GM12875 (cell line): ENCODE results near the gene KCTD13.

Experiments used
- H3K4me3 ChIP-seq: one replicate; pipeline ENCODE4 v1.5.1; 2011; ENCODE audit warnings: low read depth, low read length, control low read depth
- TF ChIP-seq, protein P1 (sequence below): IDR thresholded peaks from 2 replicates; pipeline ENCODE4 v1.5.1; 2011; ENCODE audit warnings: low read depth, mild to moderate bottlenecking, control low read depth, inconsistent platforms, low read length, moderate library complexity, borderline replicate concordance; ENCODE audit not compliant: insufficient read depth

The KCTD13 gene

DNA sequence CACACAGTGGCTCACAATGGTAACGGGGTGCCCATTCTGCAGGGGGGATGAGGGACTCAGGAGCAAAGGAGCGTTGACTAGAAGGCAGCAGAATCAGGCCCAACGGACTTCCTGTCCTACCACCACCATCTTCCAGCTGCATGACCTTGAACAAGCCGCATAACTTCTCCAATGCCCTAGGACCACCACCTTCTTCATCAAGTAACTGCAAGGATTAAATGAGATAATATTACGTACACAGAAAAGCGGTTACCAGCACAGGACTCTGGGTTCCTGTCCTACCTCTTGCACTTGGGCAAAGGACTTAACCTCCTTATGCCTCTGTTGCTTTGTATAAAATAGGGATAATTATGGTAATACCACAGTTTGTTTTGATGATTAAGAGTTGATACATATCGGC lies 21.1 kb downstream of the KCTD13 start:
- TF ChIP-seq, protein P1, sequence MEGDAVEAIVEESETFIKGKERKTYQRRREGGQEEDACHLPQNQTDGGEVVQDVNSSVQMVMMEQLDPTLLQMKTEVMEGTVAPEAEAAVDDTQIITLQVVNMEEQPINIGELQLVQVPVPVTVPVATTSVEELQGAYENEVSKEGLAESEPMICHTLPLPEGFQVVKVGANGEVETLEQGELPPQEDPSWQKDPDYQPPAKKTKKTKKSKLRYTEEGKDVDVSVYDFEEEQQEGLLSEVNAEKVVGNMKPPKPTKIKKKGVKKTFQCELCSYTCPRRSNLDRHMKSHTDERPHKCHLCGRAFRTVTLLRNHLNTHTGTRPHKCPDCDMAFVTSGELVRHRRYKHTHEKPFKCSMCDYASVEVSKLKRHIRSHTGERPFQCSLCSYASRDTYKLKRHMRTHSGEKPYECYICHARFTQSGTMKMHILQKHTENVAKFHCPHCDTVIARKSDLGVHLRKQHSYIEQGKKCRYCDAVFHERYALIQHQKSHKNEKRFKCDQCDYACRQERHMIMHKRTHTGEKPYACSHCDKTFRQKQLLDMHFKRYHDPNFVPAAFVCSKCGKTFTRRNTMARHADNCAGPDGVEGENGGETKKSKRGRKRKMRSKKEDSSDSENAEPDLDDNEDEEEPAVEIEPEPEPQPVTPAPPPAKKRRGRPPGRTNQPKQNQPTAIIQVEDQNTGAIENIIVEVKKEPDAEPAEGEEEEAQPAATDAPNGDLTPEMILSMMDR, result no peak
- no peak overlapping the region for H3K4me3 ChIP-seq

DNA sequence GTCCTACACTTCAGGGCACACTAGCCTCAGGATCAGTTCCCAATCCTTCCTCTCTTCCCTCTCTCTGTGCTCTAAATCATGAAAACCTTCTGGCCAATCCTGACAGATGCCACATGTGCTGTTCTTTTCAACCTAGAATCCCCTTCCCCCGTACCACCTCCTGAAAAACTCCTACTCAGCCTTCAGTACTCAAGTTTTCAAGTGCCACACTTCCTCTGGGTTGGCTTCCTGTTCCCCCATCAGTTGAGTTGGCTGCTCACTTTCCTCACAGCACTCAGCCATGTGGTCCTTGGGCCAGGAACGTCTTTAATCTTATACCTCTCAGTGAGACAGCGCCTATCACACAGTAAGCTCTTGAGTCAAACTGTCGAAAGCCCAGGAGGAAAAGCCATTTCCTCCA lies 22.4 kb downstream of the KCTD13 start:
- TF ChIP-seq, protein P1, result no peak
- no peak overlapping the region for H3K4me3 ChIP-seq

DNA sequence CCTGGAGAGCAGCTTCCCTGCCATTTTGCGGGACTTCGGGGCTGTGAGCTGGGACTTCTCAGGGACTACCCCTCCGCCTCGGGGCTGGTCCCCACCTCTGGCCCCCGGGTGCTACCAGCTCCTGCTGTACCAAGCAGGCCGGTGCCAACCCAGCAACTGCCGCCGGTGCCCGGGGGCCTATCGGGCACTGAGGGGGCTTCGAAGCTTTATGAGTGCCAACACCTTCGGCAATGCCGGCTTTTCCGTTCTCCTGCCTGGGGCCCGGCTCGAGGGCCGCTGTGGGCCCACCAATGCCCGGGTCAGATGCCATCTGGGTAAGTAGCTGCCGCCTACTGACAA lies 24.4 kb downstream of the KCTD13 start:
- no peak overlapping the region for H3K4me3 ChIP-seq
- TF ChIP-seq, protein P1, result no peak

DNA sequence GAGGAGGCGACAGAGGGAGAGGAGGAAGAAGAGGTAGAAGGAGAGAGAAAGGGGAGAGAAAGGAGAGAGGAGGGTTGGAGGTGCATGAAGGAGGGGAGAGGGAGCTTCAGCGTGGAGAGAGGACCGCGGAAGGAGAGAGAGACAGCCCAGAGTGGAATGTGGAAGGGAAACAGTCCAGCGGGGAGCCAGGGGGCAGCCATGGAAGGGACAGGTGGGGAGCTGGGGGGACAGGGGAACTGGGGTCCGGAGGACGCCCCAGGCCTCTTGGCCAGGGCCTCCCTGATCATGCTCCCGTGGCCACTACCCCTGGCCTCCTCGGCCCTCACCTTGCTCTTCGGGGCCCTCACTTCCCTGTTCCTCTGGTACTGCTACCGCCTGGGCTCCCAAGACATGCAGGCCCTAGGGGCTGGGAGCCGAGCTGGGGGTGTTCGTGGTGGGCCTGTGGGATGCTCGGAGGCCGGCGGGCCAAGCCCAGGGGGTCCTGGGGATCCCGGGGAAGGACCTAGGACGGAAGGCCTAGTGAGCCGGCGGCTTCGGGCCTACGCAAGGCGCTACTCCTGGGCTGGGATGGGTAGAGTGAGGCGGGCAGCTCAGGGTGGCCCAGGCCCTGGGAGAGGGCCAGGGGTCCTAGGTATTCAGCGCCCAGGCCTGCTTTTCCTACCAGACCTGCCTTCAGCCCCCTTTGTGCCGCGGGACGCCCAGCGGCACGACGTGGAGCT lies 25.0 kb downstream of the KCTD13 start:
- TF ChIP-seq, protein P1, result no peak
- no peak overlapping the region for H3K4me3 ChIP-seq

DNA sequence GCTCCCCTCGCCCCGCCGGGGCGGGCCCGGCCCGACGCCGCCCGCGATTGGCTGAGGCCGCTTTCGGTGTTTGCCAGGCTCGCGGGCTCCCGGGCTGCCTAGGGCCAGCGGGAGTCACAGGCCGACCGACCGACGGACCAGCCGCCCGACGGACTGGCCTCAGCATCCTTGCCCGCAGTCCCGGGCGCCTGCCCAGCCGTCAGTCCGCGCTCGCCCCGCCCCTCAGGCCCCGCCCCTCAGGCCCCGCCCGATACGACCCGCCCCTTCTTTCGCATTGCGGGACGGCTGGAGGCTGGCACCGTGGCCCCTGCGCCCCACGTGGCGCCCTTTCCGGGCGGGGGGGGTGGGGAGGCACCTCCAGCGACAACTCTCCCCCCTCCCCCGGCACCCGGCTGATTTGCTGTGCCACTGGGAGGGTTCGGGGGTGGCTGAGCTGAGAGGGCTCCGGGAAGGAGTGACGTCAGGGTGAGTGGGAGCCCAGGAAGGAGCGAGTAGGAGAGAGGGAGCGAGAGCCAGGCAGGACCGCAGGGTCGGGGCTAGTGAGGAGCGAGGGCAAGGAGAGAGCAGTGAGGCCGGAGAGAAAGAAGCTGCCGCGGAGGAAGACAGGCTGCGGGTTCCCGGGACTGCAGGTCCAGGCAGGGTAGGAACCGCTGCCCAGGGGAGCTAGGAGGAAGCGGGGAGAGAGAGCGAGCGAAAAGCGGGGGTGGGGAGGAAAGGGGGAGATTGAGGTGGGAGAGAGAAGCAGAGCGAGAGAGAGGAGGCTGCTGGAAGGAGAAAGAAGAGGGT lies 25.7 kb downstream of the KCTD13 start, which contains the start of gene ASPHD1:
Gene ASPHD1 (plus strand): TSS at position 387 of the 786 bp plus-strand sequence. CDS start 484 bp downstream, outside the sequence.
- H3K4me3 ChIP-seq, result peak within 1 kb of the TSS; percentile 53
- TF ChIP-seq, protein P1, result no peak

DNA sequence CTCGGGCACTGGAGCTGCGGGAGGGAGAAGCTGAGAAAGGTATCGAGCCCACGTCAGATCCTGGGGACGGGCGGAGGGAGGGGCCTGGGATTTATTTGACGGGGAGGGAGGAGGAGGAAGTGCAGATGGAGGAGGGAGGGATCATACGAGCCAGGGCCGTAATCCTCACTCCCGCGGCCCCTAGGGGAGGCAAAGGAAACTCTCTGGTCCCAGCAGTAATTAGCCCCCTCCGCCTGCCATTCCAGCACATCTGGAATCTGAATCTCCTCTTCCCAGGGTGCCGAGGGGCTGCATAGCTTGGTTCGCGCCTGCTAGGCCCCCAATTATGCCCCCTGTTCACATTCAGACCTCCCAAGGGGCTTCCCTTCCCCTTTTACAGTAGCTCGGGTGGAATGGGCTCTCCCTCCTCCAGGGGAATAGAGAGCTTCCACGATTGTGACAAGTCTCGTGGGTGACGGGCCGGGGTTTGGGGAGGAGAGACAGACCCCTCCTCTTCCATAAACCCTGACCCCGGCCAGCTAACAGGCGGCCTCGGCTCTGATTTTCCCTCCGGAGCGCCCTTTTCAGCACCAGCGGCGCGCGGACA lies 26.4 kb downstream of the KCTD13 start, which contains the start of gene SEZ6L2:
Gene SEZ6L2 (minus strand): TSS at position 35 of the 586 bp plus-strand sequence. CDS start 531 bp downstream, outside the sequence.
- TF ChIP-seq, protein P1, result no peak
- peak within 1 kb of the TSS; percentile 53 for H3K4me3 ChIP-seq
